Gastrocnemius medialis (tissue), 4 donors: ENCODE measurements around the gene MGMT. TPM values are rescaled to one million over a fixed set of nuclear protein-coding genes. Genes with fewer than 3 reads are reported as not detected.

Experiments used
- ATAC-seq, 2 donors: fragments of 150-250 bp; one replicate each; pipeline ENCODE4 v1.9.1; 2016
- DNase-seq, 2 donors: peaks; one replicate each; pipeline ENCODE4 v3.0.0-alpha.2; 2019
- H3K27ac ChIP-seq, 4 donors: fragments of 200-600 bp; sonication (generic); 1 replicate in 1 of 4; 2 replicates in 3 of 4; pipeline ENCODE4 v1.5.1; 2016 to 2018; ENCODE audit warnings: mild to moderate bottlenecking in 2 of 4, moderate library complexity in 1 of 4
- H3K27me3 ChIP-seq, 3 donors: fragments of 200-600 bp; sonication (generic) in 2 of 3; 1 replicate in 1 of 3; 2 replicates in 2 of 3; pipeline versions ENCODE4 v1.5.1 to v1.6.0; 2016 to 2019; ENCODE audit warnings: mild to moderate bottlenecking in 1 of 3, moderate library complexity in 1 of 3
- H3K36me3 ChIP-seq, 2 donors: fragments of 200-600 bp; sonication (generic) in 1 of 2; one replicate each; pipeline ENCODE4 v1.5.1; 2017 to 2018
- H3K4me1 ChIP-seq, 2 donors: fragments of 200-600 bp; sonication (generic) in 1 of 2; one replicate each; pipeline ENCODE4 v1.5.1; 2016 to 2017; ENCODE audit warnings: mild to moderate bottlenecking in 2 of 2
- H3K4me3 ChIP-seq, 4 donors: fragments of 200-600 bp; sonication (generic) in 3 of 4; 1 replicate in 1 of 4; 2 replicates in 3 of 4; pipeline ENCODE4 v1.5.1; 2016 to 2019; ENCODE audit warnings: mild to moderate bottlenecking in 2 of 4
- H3K9me3 ChIP-seq, 3 donors: fragments of 200-600 bp; sonication (generic) in 2 of 3; 1 replicate in 1 of 3; 2 replicates in 2 of 3; pipeline ENCODE4 v1.5.1; 2016 to 2019
- CTCF ChIP-seq, 5 experiments: fragments of 450-650 bp in 3 of 5; fragments of 200-600 bp in 2 of 5; sonication (generic) in 2 of 5; IDR thresholded peaks in 4 of 5; conservative IDR thresholded peaks in 1 of 5; 1 replicate in 4 of 5; 2 replicates in 1 of 5; pipeline ENCODE4 v1.5.1; 2016 to 2019; ENCODE audit warnings: antibody characterized with exemption in 5 of 5, mild to moderate bottlenecking in 3 of 5, moderate library complexity in 3 of 5
- POLR2A ChIP-seq, 2 donors: fragments of 450-650 bp; IDR thresholded peaks; one replicate each; pipeline ENCODE4 v1.6.1; 2017; ENCODE audit warnings: antibody characterized with exemption in 2 of 2, mild to moderate bottlenecking in 2 of 2, moderate library complexity in 2 of 2
- in situ Hi-C, 4 donors: fragments of 200-750 bp; cut with MboI; loops; one replicate each; pipeline versions ENCODE4 v1.15.0 to v1.8.0; 2017; ENCODE audit warnings: low sequenced_read_pairs in 4 of 4
- intact Hi-C: fragments of 100-400 bp; cut with DNase I; formaldehyde crosslinking; loops from one replicate; pipeline ENCODE4 v1.15.1; 2023; ENCODE audit warnings: low total_unique reads
- total RNA-seq, 4 donors: library from RNA; depleted of rRNA; stranded (reverse); fragments of >200 nt; gene quantifications; one replicate each; pipeline versions ENCODE4 v1.1.0 to v1.2.3, GENCODE V29; 2016

MGMT gene
- total RNA-seq, 4 donors from 2014 or later, result 8.9 to 20.7 (median 17.1) TPM

- Histone ChIP-seq H3K36me3 (peaks cover 0 to 5% of the 10 kb centered on the region in 2 donors), H3K4me1 (peaks cover 3% of the 10 kb centered on the region in 2 donors), H3K4me3 (no peak overlapping the region), H3K27ac (no peak overlapping the region), H3K9me3 (no peaks in the 10 kb centered on the region), H3K27me3 (no peaks in the 10 kb centered on the region)
- DNase-seq (no peak), ATAC-seq (no peak)
- intact Hi-C loops (no loop called here), in situ Hi-C loops (no loop called here)
- TF ChIP-seq POLR2A (IDR thresholded peaks at IDR 0.05) (no peak), CTCF (IDR thresholded peaks at IDR 0.05 in 4 of 5, conservative IDR thresholded peaks at IDR 0.05 in 1 of 5) (no peak)
These were observed 5.9 kb downstream of the MGMT start for GRCh38 chr10:129472696-129473555.

- Histone ChIP-seq H3K27me3 (no peaks in the 10 kb centered on the region), H3K4me1 (no peaks in the 10 kb centered on the region), H3K9me3 (no peaks in the 10 kb centered on the region), H3K4me3 (no peak overlapping the region), H3K36me3 (peaks cover 0 to 5% of the 10 kb centered on the region in 2 donors), H3K27ac (no peak overlapping the region)
- in situ Hi-C loops (no loop called here), intact Hi-C loops (no loop called here)
- ATAC-seq (no peak), DNase-seq (no peak)
- no peak for TF ChIP-seq CTCF (IDR thresholded peaks at IDR 0.05 in 4 of 5, conservative IDR thresholded peaks at IDR 0.05 in 1 of 5)
- no peak for TF ChIP-seq POLR2A (IDR thresholded peaks at IDR 0.05)
These were observed 7.6 kb downstream of the MGMT start for GRCh38 chr10:129474642-129475041.

GRCh38 chr10:129476431-129476830 lies 9.4 kb downstream of the MGMT start:
- intact Hi-C loops, result no loop called here
- ATAC-seq, result no peak
- no peaks in the 10 kb centered on the region for H3K9me3 ChIP-seq
- no peak for DNase-seq
- H3K4me1 ChIP-seq, result no peaks in the 10 kb centered on the region
- no peaks in the 10 kb centered on the region for H3K27me3 ChIP-seq
- no peak overlapping the region for H3K27ac ChIP-seq
- TF ChIP-seq CTCF (IDR thresholded peaks at IDR 0.05 in 4 of 5, conservative IDR thresholded peaks at IDR 0.05 in 1 of 5), result no peak
- in situ Hi-C loops, result no loop called here
- H3K36me3 ChIP-seq, result no peaks in the 10 kb centered on the region
- no peak overlapping the region for H3K4me3 ChIP-seq

DNA sequence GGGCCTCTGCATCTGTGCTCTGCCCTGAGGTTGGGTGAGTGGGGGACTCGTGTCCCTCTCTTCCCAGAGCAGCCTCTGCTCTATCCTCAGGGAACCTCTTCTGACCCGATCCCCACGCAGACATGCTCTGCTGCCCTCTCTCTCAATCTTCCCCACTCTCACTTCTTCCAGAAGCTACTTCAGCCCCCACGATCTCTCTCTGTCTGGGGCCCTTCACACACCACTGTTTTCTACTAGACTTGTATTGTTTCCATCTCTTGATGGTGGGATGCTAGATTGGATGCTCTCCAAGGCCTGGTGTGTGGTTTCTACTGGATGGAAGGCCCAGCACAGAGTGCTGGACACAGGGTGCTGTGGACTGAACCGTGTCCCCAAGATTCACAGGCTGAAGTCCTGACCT lies 10.0 kb downstream of the MGMT start:
- TF ChIP-seq POLR2A (IDR thresholded peaks at IDR 0.05), result no peak
- TF ChIP-seq CTCF (IDR thresholded peaks at IDR 0.05 in 4 of 5, conservative IDR thresholded peaks at IDR 0.05 in 1 of 5), result no peak
- H3K9me3 ChIP-seq, result no peaks in the 10 kb centered on the region
- H3K27ac ChIP-seq, result no peak overlapping the region
- H3K4me1 ChIP-seq, result no peaks in the 10 kb centered on the region
- H3K4me3 ChIP-seq, result no peak overlapping the region
- no peaks in the 10 kb centered on the region for H3K27me3 ChIP-seq
- DNase-seq (no peak), ATAC-seq (no peak)
- in situ Hi-C loops, result no loop called here
- intact Hi-C loops, result no loop called here
- no peaks in the 10 kb centered on the region for H3K36me3 ChIP-seq
